ENCODE data around the gene CALM1. TPM values are rescaled to one million over a fixed set of nuclear protein-coding genes. Genes with fewer than 3 reads are reported as not detected.

Gene CALM1
- total RNA-seq, 4 donors from 2014 or later, result 425 to 902 (median 829) TPM

- peaks cover 0 to 25% (median 11%) of the 10 kb centered on the region in 3 donors for H3K4me1 ChIP-seq
- TF ChIP-seq POLR2AphosphoS5 (IDR thresholded peaks at IDR 0.05), result no peak
- TF ChIP-seq POLR2A (IDR thresholded peaks at IDR 0.05), result no peak
- no peak for TF ChIP-seq EP300 (IDR thresholded peaks at IDR 0.05)
- no peak for TF ChIP-seq CTCF (IDR thresholded peaks at IDR 0.05)
- H3K27me3 ChIP-seq, result no peaks in the 10 kb centered on the region
- H3K4me3 ChIP-seq, result no peak overlapping the region
- H3K27ac ChIP-seq, result no peak overlapping the region
- H3K9me3 ChIP-seq, result no peaks in the 10 kb centered on the region
- 44% methylated on average over 5 to 6 of the region's 7 CpGs for WGBS, 2 donors (ENCODE audit: low coverage in 1 of 2)
- no peaks in the 10 kb centered on the region for H3K36me3 ChIP-seq
- no peak for ATAC-seq
Measured at GRCh38 chr14:90416720-90417119, 19.9 kb downstream of the CALM1 start.

- TF ChIP-seq POLR2A (IDR thresholded peaks at IDR 0.05) (no peak), EP300 (IDR thresholded peaks at IDR 0.05) (no peak), POLR2AphosphoS5 (IDR thresholded peaks at IDR 0.05) (no peak), CTCF (IDR thresholded peaks at IDR 0.05) (no peak)
- WGBS, 2 donors (ENCODE audit: low coverage in 1 of 2), result 85 to 100% methylated on average over 1 to 2 of the region's 2 CpGs
- Histone ChIP-seq H3K4me1 (peaks cover 0 to 25% (median 11%) of the 10 kb centered on the region in 3 donors), H3K36me3 (no peaks in the 10 kb centered on the region), H3K27ac (no peak overlapping the region), H3K27me3 (no peaks in the 10 kb centered on the region), H3K4me3 (no peak overlapping the region), H3K9me3 (no peaks in the 10 kb centered on the region)
- ATAC-seq, result no peak
Measured at GRCh38 chr14:90418053-90418452, 21.2 kb downstream of the CALM1 start.

DNA sequence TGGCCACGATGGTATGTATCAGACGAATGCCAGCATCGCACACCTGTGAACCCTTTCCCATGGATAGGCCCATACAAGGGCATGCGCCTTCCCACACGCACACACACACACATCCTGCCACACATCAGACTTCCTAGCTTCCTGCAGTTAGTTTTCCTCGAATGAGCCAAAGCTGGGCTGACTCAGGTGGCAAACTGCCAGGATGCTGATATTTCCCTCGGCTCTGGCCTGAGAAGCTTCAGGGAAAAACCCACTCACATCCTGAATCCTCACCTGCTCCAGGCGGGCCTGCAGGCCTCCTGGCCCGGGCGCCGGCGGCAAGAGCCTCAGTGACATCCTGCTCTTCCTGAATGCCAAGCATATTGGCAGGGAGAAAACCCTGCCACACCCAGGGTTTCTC lies 22.4 kb downstream of the CALM1 start:
- H3K9me3 ChIP-seq, result no peaks in the 10 kb centered on the region
- WGBS, 2 donors (ENCODE audit: low coverage in 1 of 2), result 23% methylated on average over 6 of the region's 12 CpGs; no CpG with 5 or more reads in 1 of the 2 donors
- no peaks in the 10 kb centered on the region for H3K27me3 ChIP-seq
- no peak overlapping the region for H3K4me3 ChIP-seq
- peak; percentile 88 for ATAC-seq
- H3K4me1 ChIP-seq, result peaks cover 0 to 25% (median 11%) of the 10 kb centered on the region in 3 donors
- TF ChIP-seq POLR2A (IDR thresholded peaks at IDR 0.05), result no peak
- peak; percentile 97 for TF ChIP-seq POLR2AphosphoS5 (IDR thresholded peaks at IDR 0.05)
- TF ChIP-seq EP300 (IDR thresholded peaks at IDR 0.05), result no peak
- TF ChIP-seq CTCF (IDR thresholded peaks at IDR 0.05), result no peak
- H3K36me3 ChIP-seq, result no peaks in the 10 kb centered on the region
- H3K27ac ChIP-seq, result peak overlapping the region in 3 of 4 donors; percentile 40 to 71 (median 59)

DNA sequence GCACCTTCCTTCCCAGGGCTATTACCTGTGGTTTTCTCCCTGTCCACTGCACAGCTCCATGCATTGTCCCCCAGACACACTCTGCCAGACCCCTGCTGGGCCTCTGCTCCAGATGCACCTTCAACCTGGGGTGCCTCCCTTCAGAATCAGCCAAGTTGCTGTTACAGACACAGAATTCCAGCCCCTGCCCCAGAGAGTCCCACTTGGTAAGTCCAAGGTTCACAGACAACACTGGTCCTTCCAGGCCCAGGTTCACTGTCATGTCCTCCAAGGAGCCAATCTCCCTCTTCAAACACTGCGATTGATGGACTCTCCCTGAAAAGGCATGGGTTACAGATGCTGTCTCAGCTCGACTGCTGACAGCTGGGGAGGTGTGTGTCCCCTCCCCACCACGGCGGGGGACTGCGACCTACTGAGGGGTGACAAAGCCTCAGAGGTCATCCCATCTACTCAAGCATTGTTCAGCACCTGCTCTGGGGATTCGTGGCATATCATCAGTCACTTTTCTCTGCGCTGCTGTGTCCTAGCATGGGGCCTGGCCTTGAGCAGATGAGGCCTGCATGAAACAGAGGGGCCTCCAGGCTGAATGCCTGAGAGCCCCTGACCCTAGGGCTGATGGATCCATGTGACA lies 24.3 kb downstream of the CALM1 start:
- H3K36me3 ChIP-seq, result no peaks in the 10 kb centered on the region
- H3K9me3 ChIP-seq, result no peaks in the 10 kb centered on the region
- TF ChIP-seq POLR2A (IDR thresholded peaks at IDR 0.05) (no peak), CTCF (IDR thresholded peaks at IDR 0.05) (no peak), POLR2AphosphoS5 (IDR thresholded peaks at IDR 0.05) (no peak), EP300 (IDR thresholded peaks at IDR 0.05) (no peak)
- ATAC-seq, result no peak
- peaks cover 0 to 25% (median 11%) of the 10 kb centered on the region in 3 donors for H3K4me1 ChIP-seq
- WGBS, 2 donors (ENCODE audit: low coverage in 1 of 2), result 100% methylated on average over 1 of the region's 7 CpGs; no CpG with 5 or more reads in 1 of the 2 donors
- H3K27ac ChIP-seq, result no peak overlapping the region
- H3K4me3 ChIP-seq, result no peak overlapping the region
- no peaks in the 10 kb centered on the region for H3K27me3 ChIP-seq

DNA sequence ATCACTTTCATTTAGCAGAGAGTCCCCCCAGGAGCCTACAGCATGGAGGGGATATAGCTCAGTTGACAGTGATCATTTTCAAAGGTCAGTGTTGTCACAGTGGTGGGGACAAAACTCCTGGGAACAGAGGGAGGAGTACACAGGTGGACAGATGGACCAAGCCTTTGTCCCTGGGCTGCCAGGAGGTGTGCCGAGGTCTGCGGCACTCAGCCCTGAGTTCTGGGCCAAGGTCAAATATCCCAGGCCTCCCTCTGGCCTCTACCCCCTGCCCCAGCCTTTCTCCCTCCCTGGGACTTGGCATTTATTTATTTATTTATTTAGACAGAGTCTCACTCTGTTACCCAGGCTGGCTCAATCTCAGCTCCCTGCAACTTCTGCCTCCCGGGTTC lies 24.8 kb downstream of the CALM1 start:
- WGBS, 2 donors (ENCODE audit: low coverage in 1 of 2), result 87 to 100% methylated on average over 1 to 3 of the region's 3 CpGs
- Histone ChIP-seq H3K4me1 (peaks cover 0 to 24% (median 11%) of the 10 kb centered on the region in 3 donors), H3K4me3 (no peak overlapping the region), H3K27me3 (no peaks in the 10 kb centered on the region), H3K27ac (no peak overlapping the region), H3K36me3 (no peaks in the 10 kb centered on the region), H3K9me3 (no peaks in the 10 kb centered on the region)
- ATAC-seq, result no peak
- TF ChIP-seq POLR2A (IDR thresholded peaks at IDR 0.05) (no peak), EP300 (IDR thresholded peaks at IDR 0.05) (no peak)
